Measurements from ENCODE around the gene AMIGO2.

The AMIGO2 gene

DNA sequence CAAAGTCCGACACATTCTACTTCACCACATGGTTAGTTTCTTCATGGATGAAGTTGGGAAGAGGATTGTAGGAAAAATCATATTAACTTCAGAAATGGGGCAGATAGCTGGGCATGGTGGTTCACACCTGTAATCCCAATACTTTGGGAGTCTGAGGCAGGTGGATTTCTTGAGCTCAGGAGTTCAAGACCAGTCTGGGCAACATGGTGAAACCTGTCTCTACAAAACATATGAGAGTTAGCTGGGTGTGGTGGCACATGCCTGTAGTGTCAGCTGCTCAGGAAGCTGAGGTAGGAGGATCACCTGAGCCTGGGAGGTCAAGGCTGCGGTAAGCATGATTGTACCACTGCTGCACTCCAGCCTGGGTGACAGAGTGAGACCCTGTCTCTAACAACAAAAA lies 49.9 kb downstream of the AMIGO2 start:
- no peak for DNase-seq (ENCODE audit: low read depth, low spot score)
- TF ChIP-seq, protein P1, sequence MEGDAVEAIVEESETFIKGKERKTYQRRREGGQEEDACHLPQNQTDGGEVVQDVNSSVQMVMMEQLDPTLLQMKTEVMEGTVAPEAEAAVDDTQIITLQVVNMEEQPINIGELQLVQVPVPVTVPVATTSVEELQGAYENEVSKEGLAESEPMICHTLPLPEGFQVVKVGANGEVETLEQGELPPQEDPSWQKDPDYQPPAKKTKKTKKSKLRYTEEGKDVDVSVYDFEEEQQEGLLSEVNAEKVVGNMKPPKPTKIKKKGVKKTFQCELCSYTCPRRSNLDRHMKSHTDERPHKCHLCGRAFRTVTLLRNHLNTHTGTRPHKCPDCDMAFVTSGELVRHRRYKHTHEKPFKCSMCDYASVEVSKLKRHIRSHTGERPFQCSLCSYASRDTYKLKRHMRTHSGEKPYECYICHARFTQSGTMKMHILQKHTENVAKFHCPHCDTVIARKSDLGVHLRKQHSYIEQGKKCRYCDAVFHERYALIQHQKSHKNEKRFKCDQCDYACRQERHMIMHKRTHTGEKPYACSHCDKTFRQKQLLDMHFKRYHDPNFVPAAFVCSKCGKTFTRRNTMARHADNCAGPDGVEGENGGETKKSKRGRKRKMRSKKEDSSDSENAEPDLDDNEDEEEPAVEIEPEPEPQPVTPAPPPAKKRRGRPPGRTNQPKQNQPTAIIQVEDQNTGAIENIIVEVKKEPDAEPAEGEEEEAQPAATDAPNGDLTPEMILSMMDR (IDR thresholded peaks at IDR 0.05; ENCODE audit: low read depth, low read length), result no peak
- no peak overlapping the region for H3K4me3 ChIP-seq (ENCODE audit: low read depth, low read length)
- in situ Hi-C loops (cut with HindIII; ENCODE audit: low sequenced_read_pairs), result no loop called here

DNA sequence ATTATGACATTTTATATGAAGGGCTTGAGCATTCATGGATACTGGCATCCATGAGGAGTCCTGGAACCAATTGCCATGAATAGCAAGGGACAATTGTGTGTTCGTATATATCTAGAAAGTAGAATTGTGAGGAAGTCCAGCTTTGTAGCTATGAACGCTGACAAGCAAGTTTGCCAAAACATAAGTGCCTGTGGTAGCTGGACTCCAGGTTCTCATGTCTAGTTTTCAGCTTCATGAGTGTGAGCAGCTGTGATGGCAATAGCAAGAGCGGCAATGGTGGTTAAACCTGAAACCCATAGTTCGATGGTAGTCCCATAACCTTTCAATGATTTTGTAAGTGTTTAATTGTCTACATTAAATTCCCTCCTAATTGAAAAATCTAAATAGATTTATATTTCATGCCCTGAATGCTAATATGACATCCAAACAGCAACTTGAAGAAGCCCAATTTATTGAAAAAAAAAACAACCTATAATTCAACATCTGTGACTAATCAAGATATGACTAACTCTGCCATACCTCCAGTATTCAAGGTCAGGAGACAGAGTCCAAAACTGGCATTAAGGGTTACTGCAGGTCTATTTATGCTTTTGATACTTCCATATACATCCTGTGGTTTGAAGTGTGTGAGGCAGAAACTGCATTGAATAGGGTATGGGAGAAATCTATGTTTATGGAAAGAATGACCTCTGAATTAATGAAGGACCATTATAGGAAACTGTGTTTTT lies 50.6 kb downstream of the AMIGO2 start:
- no peak overlapping the region for H3K4me3 ChIP-seq (ENCODE audit: low read depth, low read length)
- in situ Hi-C loops (cut with HindIII; ENCODE audit: low sequenced_read_pairs), result no loop called here
- TF ChIP-seq, protein P1 (IDR thresholded peaks at IDR 0.05; ENCODE audit: low read depth, low read length), result no peak
- no peak for DNase-seq (ENCODE audit: low read depth, low spot score)

DNA sequence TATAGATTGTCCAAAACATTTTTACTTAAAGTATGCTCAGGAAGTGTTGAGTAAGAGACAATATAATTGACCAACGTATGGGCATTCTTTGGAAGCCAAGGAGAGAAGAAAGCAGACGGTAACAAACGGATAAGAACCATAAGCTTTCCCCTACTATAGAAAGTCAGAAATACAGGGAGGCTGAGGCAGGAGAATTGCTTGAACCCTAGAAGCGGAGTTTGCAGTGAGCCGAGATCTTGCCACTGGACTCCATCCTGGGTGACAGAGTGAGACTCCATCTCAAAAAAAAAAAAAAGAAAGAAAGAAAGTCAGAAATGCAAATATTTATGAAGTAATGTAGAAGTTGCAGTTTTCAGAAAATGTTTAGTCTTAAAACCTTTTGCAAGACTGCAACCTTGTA lies 51.6 kb downstream of the AMIGO2 start:
- no peak overlapping the region for H3K4me3 ChIP-seq (ENCODE audit: low read depth, low read length)
- TF ChIP-seq, protein P1 (IDR thresholded peaks at IDR 0.05; ENCODE audit: low read depth, low read length), result no peak
- in situ Hi-C loops (cut with HindIII; ENCODE audit: low sequenced_read_pairs), result no loop called here
- DNase-seq (ENCODE audit: low read depth, low spot score), result no peak

Data from astrocyte of the spinal cord (primary cell).